Neuronal stem cell (in vitro differentiated cells): Measurements from ENCODE around the gene HEATR1.

Source experiments
- DNase-seq: peaks from one replicate; pipeline ENCODE4 v3.0.0-alpha.2; 2013; ENCODE audit warnings: low spot score
- H2AFZ ChIP-seq: one replicate; pipeline ENCODE4 v1.6.1; 2013; ENCODE audit warnings: mild to moderate bottlenecking, low read length, inconsistent platforms
- H2AK5ac ChIP-seq: 2 replicates; pipeline ENCODE4 v1.6.1; 2013; ENCODE audit warnings: low read depth, mild to moderate bottlenecking, inconsistent platforms, low read length, moderate library complexity, mixed read lengths
- H2BK120ac ChIP-seq: 2 replicates; pipeline ENCODE4 v1.6.1; 2013; ENCODE audit warnings: low read depth, mild to moderate bottlenecking, inconsistent platforms, low read length, moderate library complexity, mixed read lengths
- H2BK12ac ChIP-seq: one replicate; pipeline ENCODE4 v1.6.1; 2013; ENCODE audit warnings: low read length, inconsistent platforms
- H2BK15ac ChIP-seq: 2 replicates; pipeline ENCODE4 v1.6.1; 2013; ENCODE audit warnings: mild to moderate bottlenecking, low read length, inconsistent platforms, mixed read lengths
- H2BK5ac ChIP-seq: one replicate; pipeline ENCODE4 v1.6.1; 2013; ENCODE audit warnings: inconsistent platforms, mild to moderate bottlenecking, low read length, moderate library complexity
- H3K14ac ChIP-seq: one replicate; pipeline ENCODE4 v1.6.1; 2013; ENCODE audit warnings: low read length, inconsistent platforms
- H3K18ac ChIP-seq: 2 replicates; pipeline ENCODE4 v1.6.1; 2013; ENCODE audit warnings: low read length, inconsistent platforms
- H3K23ac ChIP-seq: 2 replicates; pipeline ENCODE4 v1.6.1; 2013; ENCODE audit warnings: low read depth, mild to moderate bottlenecking, mixed read lengths, low read length, inconsistent platforms; ENCODE audit not compliant: poor library complexity
- H3K27ac ChIP-seq: replicated peaks from 3 replicates; pipeline ENCODE4 v1.5.1; 2013; ENCODE audit warnings: low read length, inconsistent platforms
- H3K27me3 ChIP-seq, 3 experiments: 2 replicates each; pipeline ENCODE4 v1.6.1; 2013; ENCODE audit warnings: low read length in 3 of 3, mild to moderate bottlenecking in 2 of 3, inconsistent platforms in 1 of 3, low read depth in 1 of 3, mixed read lengths in 1 of 3, moderate library complexity in 1 of 3; ENCODE audit not compliant: control insufficient read depth in 3 of 3, insufficient read depth in 3 of 3
- H3K36me3 ChIP-seq, 2 donors: replicated peaks in 1 of 2; 2 replicates each; pipeline ENCODE4 v1.6.1; 2013; ENCODE audit warnings: low read length in 2 of 2; ENCODE audit not compliant: control insufficient read depth in 2 of 2, insufficient read depth in 2 of 2
- H3K4ac ChIP-seq: 2 replicates; pipeline ENCODE4 v1.6.1; 2013; ENCODE audit warnings: inconsistent platforms, mild to moderate bottlenecking, low read length, moderate library complexity
- H3K4me1 ChIP-seq, 2 donors: 1 replicate in 1 of 2; 2 replicates in 1 of 2; pipeline ENCODE4 v1.6.1; 2013; ENCODE audit warnings: low read length in 2 of 2, low read depth in 1 of 2; ENCODE audit not compliant: control insufficient read depth in 2 of 2, insufficient read depth in 1 of 2
- H3K4me2 ChIP-seq: one replicate; pipeline ENCODE4 v1.6.1; 2013; ENCODE audit warnings: mild to moderate bottlenecking, low read length, inconsistent platforms; ENCODE audit not compliant: insufficient read depth, poor library complexity, severe bottlenecking
- H3K4me3 ChIP-seq, 2 donors: 2 replicates each; pipeline ENCODE4 v1.5.1; 2013; ENCODE audit warnings: low read length in 2 of 2, mild to moderate bottlenecking in 2 of 2, inconsistent platforms in 1 of 2, moderate library complexity in 1 of 2
- H3K79me1 ChIP-seq: one replicate; pipeline ENCODE4 v1.6.1; 2013; ENCODE audit warnings: low read depth, mild to moderate bottlenecking, inconsistent platforms, low read length, moderate library complexity
- H3K9ac ChIP-seq: one replicate; pipeline ENCODE4 v1.6.1; 2013; ENCODE audit warnings: mild to moderate bottlenecking, low read depth, low read length, inconsistent platforms; ENCODE audit not compliant: poor library complexity
- H3K9me3 ChIP-seq, 2 donors: replicated peaks in 1 of 2; 2 replicates each; pipeline versions ENCODE3 to v1.6.1; 2013; ENCODE audit warnings: low read length in 2 of 2, mild to moderate bottlenecking in 2 of 2, inconsistent platforms in 1 of 2, low read depth in 1 of 2, mixed read lengths in 1 of 2, moderate library complexity in 1 of 2; ENCODE audit not compliant: control insufficient read depth in 2 of 2, insufficient read depth in 1 of 2
- H4K8ac ChIP-seq: one replicate; pipeline ENCODE4 v1.6.1; 2013; ENCODE audit warnings: low read depth, mild to moderate bottlenecking, inconsistent platforms, low read length, moderate library complexity
- H4K91ac ChIP-seq: one replicate; pipeline ENCODE4 v1.6.1; 2013; ENCODE audit warnings: low read length, low read depth, mild to moderate bottlenecking, inconsistent platforms; ENCODE audit not compliant: poor library complexity
- WGBS, 2 donors: extraction: QIAGEN DNeasy Blood & Tissue Kit; methylation state at CpG; one replicate each; pipeline ENCODE4 v1.1.7; 2013; ENCODE audit warnings: missing lambda C conversion rate in 2 of 2, mixed read lengths in 1 of 2; ENCODE audit not compliant: insufficient read length in 2 of 2, insufficient replicate concordance in 1 of 2; ENCODE audit errors: extremely low coverage in 2 of 2; 5-methylcytosine and 5-hydroxymethylcytosine counted together

Gene HEATR1

DNA sequence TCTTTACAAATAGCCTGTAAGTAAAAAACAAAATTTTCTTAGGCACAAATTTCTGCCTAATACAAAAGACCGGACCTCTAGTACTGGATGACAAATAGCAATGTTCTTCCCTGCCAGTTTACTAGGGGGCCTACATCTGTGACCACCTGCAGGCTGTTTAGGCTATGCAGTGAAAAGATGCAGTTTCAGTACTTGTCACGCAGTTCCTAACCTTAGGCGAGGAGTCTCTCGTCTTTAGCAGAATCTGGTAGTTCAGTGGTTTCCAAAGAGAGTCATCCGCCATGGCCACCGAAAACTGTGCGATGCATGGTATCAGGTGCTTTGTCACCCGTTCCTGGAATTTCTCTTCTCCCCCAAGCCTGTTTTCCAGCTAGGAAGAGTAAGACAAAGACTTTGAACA, 50.9 kb downstream of the HEATR1 start:
- WGBS, 2 donors = no CpG with 5 or more reads among the region's 8 CpGs
- Histone ChIP-seq H2BK15ac (no peak overlapping the region), H3K4me3 (no peak overlapping the region), H2BK12ac (no peak overlapping the region), H4K8ac (no peak overlapping the region), H3K36me3 (peaks cover 36 to 98% of the 10 kb centered on the region in 2 donors), H4K91ac (no peak overlapping the region), H3K79me1 (no peaks in the 10 kb centered on the region), H2AK5ac (no peak overlapping the region), H2AFZ (no peak overlapping the region), H2BK120ac (no peak overlapping the region), H3K14ac (no peak overlapping the region), H3K4ac (no peak overlapping the region), H3K9ac (no peak overlapping the region), H3K4me1 (no peaks in the 10 kb centered on the region), H3K9me3 (no peaks in the 10 kb centered on the region), H3K18ac (no peak overlapping the region), H3K27me3 (no peaks in the 10 kb centered on the region), H2BK5ac (no peak overlapping the region), H3K23ac (no peak overlapping the region), H3K4me2 (no peak overlapping the region), H3K27ac (no peak overlapping the region)
- no peak for DNase-seq

DNA sequence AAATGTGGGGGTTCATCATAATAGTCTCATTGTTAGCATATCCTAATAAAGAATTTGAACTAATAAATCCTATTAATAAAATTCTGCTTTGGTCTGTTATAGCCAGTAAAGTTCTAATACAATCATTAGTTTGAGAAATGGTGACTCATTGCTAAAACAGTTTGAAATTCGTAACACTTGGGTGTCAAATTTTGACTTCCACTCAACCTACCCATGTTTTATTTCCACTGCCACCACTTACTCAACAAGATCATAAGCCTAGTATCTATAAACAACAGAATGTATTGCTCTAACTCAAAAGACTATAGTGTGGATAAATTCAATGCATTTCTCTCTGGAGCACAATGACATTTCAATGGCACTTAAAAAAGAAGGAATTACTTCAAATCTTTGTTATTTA, 51.4 kb downstream of the HEATR1 start:
- Histone ChIP-seq H3K4me3 (no peak overlapping the region), H3K27me3 (no peaks in the 10 kb centered on the region), H3K14ac (no peak overlapping the region), H3K4ac (no peak overlapping the region), H3K27ac (no peak overlapping the region), H3K36me3 (peaks cover 36 to 98% of the 10 kb centered on the region in 2 donors), H4K8ac (no peak overlapping the region), H2BK120ac (no peak overlapping the region), H3K4me1 (no peaks in the 10 kb centered on the region), H2BK15ac (no peak overlapping the region), H3K9me3 (no peaks in the 10 kb centered on the region), H3K9ac (no peak overlapping the region), H2AFZ (no peak overlapping the region), H4K91ac (no peak overlapping the region), H3K23ac (no peak overlapping the region), H2BK12ac (no peak overlapping the region), H2AK5ac (no peak overlapping the region), H3K18ac (no peak overlapping the region), H2BK5ac (no peak overlapping the region), H3K79me1 (no peaks in the 10 kb centered on the region), H3K4me2 (no peak overlapping the region)
- no peak for DNase-seq
- WGBS, 2 donors = no CpG with 5 or more reads among the region's 1 CpG

DNA sequence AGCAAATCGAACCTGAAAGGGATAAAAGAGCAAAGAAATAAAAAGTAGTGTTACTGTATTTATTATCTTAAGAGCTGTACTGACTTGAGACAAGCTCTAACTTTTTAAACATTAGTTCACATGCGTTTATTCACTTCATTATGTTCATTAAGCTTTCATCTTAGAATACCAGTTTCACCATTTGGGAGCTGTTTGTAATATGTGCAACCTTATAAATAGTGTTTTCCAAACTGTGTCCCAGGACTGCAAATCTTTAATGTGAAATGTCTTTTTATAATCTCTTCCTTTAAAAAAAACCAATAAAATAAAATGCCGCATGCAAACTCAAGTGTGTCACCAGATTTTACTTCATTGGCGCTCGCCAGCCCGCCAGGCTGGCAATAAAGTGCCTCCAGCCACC, 52.2 kb downstream of the HEATR1 start:
- Histone ChIP-seq H3K36me3 (peaks cover 37 to 98% of the 10 kb centered on the region in 2 donors), H3K9me3 (no peaks in the 10 kb centered on the region), H2AFZ (no peak overlapping the region), H4K91ac (no peak overlapping the region), H4K8ac (no peak overlapping the region), H3K14ac (no peak overlapping the region), H2BK5ac (no peak overlapping the region), H3K4ac (no peak overlapping the region), H2BK12ac (no peak overlapping the region), H3K79me1 (no peaks in the 10 kb centered on the region), H3K27ac (no peak overlapping the region), H3K9ac (no peak overlapping the region), H2BK15ac (no peak overlapping the region), H2BK120ac (no peak overlapping the region), H3K27me3 (no peaks in the 10 kb centered on the region), H3K18ac (no peak overlapping the region), H3K4me1 (no peaks in the 10 kb centered on the region), H3K23ac (no peak overlapping the region), H2AK5ac (no peak overlapping the region), H3K4me3 (no peak overlapping the region), H3K4me2 (no peak overlapping the region)
- WGBS, 2 donors = no CpG with 5 or more reads among the region's 6 CpGs
- no peak for DNase-seq

DNA sequence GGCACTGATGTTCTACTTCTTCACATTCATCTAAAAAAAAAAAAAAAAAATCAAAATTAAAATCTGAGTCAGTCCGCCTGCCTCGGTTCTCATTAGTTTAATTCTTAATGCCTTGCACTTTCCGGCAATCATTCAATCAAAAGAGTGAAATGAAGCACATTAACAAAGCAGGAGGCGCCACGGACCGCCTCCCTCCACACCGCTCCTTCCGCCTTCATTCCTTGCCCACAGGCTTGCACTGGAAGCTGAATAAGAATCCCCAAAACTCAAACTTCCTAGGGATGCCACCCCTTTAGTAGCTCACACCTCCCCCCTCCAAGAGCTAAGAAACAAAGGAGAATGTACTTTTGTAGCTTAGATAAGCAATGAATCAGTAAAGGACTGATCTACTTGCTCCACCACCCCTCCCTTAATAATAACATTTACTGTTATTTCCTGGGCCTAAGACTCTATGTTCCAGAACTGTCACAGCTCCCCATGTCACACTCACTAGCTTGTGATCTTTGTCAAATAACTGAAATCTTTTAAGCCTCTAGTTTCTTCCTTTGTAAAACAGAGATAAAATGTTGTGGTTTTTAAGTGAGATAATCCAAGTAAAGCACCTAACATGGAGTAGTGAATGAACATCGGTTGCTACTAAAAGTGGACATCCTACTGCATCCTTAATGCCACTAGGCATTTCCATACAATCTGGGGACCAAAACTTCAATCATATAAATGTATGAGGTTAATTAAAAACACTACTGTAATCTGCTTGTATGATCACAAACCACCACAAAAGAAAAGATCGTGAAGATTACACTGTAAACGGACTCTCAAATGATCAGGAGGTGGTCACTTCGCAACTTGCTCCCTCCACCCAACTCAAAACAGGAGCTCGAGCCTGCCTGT, 53.1 kb downstream of the HEATR1 start:
- Histone ChIP-seq H2BK120ac (no peak overlapping the region), H3K18ac (no peak overlapping the region), H3K27me3 (no peaks in the 10 kb centered on the region), H2BK12ac (no peak overlapping the region), H3K9me3 (no peaks in the 10 kb centered on the region), H3K79me1 (no peaks in the 10 kb centered on the region), H4K91ac (no peak overlapping the region), H3K4ac (no peak overlapping the region), H2AFZ (no peak overlapping the region), H2BK15ac (no peak overlapping the region), H3K4me3 (no peak overlapping the region), H3K14ac (no peak overlapping the region), H2BK5ac (no peak overlapping the region), H3K23ac (no peak overlapping the region), H3K9ac (no peak overlapping the region), H3K4me1 (no peaks in the 10 kb centered on the region), H4K8ac (no peak overlapping the region), H3K4me2 (no peak overlapping the region), H3K36me3 (peaks cover 31 to 98% of the 10 kb centered on the region in 2 donors), H2AK5ac (no peak overlapping the region), H3K27ac (no peak overlapping the region)
- no CpG with 5 or more reads among the region's 13 CpGs for WGBS, 2 donors
- DNase-seq = no peak
